ENCODE data around the gene CACNA1D.

DNA sequence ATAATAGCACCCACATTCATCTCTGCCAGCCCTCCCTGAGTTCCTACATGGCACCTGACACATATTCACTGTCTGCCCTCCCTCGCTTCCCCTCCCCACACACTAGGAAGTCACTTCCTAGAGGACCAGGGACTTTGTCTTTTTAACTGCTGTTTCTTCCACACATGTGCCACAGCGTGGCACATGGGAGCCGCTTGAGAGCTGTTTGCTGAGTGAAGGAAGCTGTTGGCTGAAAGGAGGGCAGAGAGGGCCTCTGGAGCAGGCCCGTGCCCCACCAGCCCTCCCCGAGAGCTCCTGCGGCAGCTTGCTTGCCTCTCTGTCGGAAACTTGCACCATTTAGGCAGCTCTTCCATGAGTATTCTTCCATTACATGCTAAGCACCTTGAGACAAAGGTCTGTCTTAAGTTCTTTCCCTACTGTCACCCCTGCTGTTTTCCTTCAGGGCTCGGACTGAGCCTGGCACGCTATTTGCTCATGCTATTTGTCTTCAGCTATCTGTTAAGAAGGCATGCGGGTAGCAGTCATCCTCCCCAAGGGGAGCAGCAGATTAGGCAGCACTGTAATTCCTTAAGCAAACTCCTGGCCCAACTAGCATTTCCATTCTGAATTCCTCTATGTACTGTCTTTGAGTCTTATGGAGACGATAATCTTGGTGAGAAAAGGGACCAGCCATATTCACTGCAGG, 72.2 kb downstream of the CACNA1D start:
- TF ChIP-seq EZH2 (IDR thresholded peaks at IDR 0.05) (no peak), FOXP2 (optimal IDR thresholded peaks at IDR 0.05; ENCODE audit: control extremely low read depth, extremely low read length, insufficient read depth) (no peak), POLR2AphosphoS5 (IDR thresholded peaks at IDR 0.05; ENCODE audit: borderline replicate concordance, low read depth, low read length) (no peak)
